AG09319 (cell line): ENCODE results near the gene INCENP.

Experiments used
- DNase-seq: peaks from one replicate; pipeline ENCODE4 v3.0.0-alpha.2; 2010; ENCODE audit warnings: low read depth; ENCODE audit errors: extremely low read depth
- CTCF ChIP-seq: IDR thresholded peaks from 2 replicates; pipeline ENCODE4 v1.5.1; 2011; ENCODE audit warnings: low read depth, mild to moderate bottlenecking, inconsistent platforms, low read length, moderate library complexity

The INCENP gene

GRCh38 chr11:62142043-62142375 lies 18.2 kb downstream of the INCENP start:
- TF ChIP-seq CTCF: no peak
- DNase-seq: no peak

GRCh38 chr11:62142921-62143320 lies 19.1 kb downstream of the INCENP start:
- no peak for TF ChIP-seq CTCF
- DNase-seq: no peak

- no peak for TF ChIP-seq CTCF
- no peak for DNase-seq
These were observed 19.9 kb downstream of the INCENP start for GRCh38 chr11:62143727-62144126.

GRCh38 chr11:62144641-62145255 lies 20.9 kb downstream of the INCENP start:
- no peak for DNase-seq
- TF ChIP-seq CTCF: no peak

GRCh38 chr11:62145261-62145871 lies 21.6 kb downstream of the INCENP start:
- no peak for TF ChIP-seq CTCF
- DNase-seq: no peak

GRCh38 chr11:62146476-62147200 lies 22.8 kb downstream of the INCENP start:
- no peak for DNase-seq
- no peak for TF ChIP-seq CTCF

- TF ChIP-seq CTCF: no peak
- no peak for DNase-seq
These were observed 23.7 kb downstream of the INCENP start for GRCh38 chr11:62147545-62147944.
